NK-92 (cell line): ENCODE measurements around the gene ETV6.

ENCODE experiments used
- DNase-seq: peaks from one replicate; lab custom pipeline; 2025; ENCODE audit not compliant: unreplicated experiment; lab: John Stamatoyannopoulos, UW

Gene ETV6

DNA sequence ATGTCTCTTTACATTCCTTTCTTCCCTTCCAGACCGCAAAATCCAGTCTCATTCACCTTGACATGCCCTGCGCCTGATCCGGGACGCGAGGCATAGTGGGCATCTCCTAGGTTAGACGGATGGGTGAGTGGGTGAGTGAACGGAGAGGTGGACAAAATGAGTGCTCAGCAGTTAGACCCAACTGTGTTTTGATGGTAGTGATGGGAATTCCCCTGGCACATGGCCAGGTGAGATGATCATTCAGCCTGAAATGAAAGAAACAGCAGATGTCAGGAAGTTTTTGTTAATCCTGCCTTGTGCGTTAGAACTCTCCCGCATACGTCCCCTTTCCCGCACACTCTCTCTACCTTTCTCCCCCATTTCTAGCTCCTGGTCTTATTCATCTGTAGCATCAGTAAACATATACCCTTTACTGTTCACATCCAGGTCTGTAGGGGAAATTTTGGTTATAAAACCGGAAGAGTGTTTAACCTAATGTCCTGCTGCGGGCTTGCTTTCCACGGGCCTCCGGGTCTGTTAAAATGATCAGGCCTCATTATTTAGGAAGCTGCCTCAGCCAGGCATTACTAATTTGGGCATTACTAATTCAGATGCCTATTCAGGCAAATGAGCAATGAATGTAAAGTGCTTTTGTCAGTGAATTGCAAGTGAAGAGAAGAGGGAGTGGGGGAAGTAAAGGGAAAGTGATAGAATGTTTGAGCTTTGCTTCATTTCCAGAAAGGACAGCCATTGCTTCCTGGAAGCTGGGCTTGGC, 172.8 kb downstream of the ETV6 start:
- no peak for DNase-seq

DNA sequence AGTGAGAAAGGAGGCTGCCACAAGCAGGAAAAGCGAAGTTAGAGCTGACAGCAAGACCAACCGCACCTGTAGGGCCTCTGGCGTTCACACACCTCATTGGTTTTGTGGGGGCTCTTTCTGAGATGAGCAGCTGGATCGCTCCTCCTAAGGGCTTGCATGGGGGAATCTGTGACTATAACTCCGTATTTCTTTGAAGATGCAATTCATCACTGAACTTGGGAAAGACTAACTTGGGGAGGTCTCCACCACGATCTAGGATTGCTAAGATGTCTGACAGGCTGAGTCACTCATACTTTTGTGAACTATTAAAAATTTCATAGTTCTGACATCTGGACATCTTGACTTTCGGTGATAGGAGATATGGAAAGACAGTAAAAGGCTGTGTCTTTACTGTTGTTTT, 173.6 kb downstream of the ETV6 start:
- no peak for DNase-seq

DNA sequence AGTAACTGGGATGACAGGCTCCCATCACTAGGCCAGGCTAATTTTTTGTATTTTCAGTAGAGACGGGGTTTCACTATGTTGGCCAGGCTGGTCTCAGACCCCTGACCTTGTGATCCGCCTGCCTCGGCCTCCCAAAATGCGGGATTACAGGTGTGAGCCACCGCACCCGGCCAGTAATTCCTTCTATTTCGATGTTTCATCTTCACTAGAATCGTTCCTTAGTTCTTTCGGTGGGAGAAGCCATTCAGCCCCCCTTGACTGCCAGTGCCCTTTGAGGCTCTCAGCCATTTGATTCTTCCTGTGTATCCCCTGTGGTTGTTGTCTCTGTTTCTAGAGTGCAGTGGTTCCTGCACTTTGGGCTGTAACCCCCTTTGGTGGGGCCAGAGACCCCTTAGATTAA, 174.1 kb downstream of the ETV6 start:
- DNase-seq: no peak

DNA sequence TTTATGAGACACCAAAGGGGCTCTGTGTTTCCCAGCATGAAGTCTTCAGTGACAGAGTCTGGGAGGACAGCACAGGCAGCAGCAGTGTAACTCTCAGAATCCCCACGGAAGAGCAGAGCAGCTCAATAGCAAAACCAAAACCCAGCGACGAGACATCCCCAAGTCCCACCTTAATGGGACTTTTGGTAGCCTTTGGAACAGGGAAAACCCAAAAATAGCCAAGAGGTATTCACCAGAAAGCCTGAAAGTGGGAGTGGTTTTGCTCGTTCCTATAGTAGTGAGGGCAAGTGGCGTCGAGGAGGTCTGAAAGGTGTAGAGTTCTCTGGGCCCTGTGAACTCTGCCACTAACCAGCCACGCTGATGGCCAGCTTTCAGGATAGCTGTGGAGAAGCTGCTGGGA, 174.6 kb downstream of the ETV6 start:
- no peak for DNase-seq

DNA sequence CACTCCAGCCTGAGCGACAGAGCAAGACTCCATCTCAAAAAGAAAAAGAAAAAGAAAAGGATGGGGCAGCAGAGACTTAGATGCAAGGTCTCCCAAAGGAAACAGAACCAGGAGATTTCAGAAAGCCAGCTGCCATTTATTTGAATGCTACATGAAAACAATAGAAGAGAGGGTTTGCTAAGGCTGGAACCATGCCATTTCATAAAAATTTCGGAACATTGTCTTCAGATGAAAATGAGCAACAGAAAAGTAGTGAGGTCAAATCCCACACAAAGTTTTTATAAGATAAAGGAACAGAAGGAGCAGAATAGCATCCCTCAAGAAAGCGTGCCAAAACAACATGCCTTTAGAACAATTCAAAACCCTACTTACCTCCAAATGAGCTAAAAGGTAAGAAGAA, 175.3 kb downstream of the ETV6 start:
- no peak for DNase-seq

DNA sequence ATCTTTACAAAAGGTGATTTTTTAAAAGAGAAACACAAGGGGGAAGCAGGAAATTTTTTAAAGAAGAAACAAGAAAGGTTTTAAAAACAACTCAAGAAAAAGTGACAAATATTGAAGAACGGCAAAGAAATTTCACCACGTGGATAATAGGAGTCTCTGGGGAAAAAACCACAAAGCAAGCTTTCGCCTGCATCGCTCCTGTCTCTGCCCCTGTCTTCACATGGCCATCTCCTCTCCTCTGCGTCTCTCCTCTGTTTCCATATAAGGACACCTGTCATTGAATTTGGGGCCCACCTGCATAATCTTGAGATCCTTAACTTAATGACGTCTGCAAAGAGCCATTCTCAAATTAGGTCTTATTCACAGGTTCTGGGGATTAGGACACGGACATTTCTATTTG, 175.8 kb downstream of the ETV6 start:
- DNase-seq: no peak

DNA sequence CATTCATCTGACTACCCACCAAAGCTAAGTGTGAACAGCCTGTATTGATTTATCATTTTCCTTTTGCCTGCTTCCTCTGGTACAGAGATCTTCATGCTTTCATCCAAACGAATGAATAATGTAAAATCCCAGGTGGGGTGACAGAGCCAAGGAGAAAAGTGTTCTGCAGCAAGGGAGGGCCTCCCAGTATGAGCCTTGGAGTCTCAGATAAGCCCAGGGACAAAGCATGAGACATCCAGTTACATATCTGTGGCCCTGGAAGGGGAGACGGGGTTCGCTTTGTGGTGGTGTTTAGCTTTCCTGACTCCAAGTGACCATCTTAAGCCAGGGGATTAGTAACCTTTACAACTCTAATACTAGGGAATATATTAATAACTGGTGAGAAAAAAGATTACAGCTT, 177.1 kb downstream of the ETV6 start:
- no peak for DNase-seq

DNA sequence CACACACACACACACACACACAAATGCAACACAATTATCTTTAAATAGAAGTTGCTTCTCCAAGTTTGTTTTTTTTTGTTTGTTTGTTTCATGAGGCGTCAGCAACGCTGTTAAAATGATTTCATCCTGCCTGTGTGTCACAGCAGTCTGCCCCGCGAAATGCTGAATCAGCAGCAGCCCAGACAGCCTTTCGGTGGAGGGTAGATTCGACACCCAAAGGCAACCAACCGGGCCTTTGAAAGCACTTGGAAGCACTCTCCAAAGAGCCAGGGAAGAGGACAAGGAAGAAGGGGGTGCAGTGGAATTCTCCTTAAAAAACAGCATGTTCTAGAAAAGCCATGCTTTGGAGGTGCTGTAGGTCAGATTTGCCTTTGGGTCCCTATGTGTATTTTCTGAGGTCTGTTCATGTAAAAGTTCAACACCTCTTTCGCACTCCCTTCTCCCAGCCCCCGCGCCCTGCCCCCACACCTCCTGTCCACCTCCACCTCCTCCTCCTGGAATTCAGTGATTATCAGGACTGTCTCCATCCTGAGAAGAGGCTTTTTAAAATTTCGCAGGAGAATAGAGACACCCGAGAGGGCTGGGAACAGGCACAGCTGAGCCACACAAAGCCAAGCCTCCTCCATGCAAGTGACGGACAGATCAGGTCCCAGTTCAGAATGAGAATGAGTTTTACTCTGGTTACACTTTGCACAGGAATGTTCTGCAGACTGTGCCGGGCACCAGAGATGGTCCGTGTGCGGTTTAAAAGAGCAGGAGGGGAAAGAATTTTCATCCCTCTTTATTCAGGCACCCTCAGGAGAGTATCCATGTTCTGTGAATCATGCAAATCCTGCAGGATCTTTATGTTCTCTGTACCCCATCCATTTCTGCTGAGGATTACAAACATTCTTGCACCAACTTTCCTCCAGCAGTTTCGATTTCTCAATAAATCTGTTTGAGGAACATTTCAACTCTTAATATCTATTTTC, 177.9 kb downstream of the ETV6 start:
- no peak for DNase-seq

DNA sequence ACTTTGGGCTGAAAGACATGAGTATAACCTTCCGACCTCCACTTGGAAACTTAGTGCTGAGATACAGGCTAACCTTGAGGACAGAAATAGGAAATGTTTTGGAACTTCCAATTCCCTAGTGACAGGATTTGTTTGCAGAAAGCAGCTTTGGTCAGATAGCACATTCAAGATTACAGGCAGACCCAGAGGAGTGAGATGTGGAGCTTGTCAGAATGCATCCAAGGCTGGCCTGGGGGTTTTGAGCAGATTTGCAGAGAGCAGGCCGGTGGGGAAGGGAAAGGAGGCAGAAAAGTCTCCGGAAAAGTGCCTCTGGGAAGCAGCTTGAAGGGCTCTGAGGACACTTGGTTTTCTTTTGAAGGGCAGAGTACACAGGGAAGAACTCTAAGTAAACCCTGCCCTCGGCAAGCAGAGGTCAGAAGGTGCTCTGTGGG, 180.3 kb downstream of the ETV6 start:
- no peak for DNase-seq

DNA sequence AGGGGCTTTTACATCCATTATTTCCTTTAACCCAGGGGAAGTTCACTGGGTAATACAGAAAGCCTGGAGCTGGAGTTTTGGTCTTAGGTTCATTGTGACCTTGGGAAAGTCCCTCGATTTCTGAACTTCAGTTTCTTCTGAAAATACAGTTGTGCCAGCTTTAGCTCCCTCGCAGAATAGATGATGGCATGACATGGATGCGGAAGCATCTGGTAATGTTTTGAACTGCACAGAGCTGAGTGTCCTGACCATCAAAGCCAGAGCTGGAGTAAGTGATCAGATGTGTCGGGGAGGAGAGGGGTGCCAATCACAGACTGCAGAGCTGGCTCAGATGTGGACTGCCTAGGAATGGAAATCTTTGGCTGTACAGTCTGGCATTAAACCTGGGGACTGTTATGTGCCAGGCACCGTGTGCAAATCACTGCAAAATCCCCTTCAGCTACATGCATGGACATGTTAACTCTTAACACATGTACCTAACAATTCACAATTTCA, 180.9 kb downstream of the ETV6 start:
- no peak for DNase-seq

DNA sequence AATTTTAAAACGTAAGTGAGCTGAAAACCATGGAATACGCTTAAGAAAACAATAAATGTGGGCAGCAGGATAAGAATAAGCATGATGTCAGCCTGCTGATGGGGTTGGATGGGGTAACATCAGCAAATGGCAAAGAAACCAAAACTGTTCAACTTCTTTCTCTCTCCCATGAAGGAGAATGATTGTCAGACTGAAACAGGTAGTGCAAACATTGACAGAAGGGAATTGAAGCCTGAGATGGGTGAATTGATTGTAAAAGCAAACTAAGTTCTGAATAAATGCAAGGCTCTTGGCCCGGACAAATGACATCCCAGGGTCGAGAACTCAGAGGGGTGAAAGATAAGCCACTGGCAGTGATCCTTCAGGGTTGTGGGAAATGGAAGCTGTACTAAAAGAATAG, 182.6 kb downstream of the ETV6 start:
- no peak for DNase-seq

DNA sequence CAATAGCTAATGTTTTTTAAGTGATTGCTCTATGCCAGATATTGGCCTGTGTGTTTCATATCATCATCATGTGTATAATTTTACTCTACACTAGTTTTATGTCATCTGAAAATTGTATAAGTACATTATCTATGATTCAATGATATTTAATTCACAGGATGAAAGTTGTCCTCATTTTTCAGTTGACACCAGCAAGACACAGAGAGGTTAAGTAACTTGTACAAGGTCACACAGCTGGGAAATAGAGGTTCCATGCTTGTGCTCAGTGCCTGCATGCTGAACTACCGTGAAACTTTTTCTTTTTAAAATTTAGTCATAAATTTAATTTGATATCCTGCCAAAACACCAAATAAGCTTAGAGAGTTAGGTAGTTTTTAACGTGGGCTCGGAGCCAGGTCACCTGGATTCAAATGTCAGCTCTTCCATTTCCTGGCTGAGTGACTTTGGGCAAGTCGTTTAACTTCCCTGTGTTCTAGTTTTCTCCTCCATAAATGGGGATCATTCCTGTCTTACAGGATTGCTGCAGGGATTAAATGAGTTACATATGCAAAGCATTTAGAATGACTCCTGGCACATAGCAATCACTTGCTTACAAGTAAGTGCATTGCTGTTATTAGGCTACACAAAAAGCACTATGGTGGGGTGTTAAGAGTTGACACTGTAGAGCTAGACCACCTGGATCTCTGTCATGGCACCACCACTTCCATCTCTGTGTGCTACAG, 183.9 kb downstream of the ETV6 start:
- DNase-seq: no peak

DNA sequence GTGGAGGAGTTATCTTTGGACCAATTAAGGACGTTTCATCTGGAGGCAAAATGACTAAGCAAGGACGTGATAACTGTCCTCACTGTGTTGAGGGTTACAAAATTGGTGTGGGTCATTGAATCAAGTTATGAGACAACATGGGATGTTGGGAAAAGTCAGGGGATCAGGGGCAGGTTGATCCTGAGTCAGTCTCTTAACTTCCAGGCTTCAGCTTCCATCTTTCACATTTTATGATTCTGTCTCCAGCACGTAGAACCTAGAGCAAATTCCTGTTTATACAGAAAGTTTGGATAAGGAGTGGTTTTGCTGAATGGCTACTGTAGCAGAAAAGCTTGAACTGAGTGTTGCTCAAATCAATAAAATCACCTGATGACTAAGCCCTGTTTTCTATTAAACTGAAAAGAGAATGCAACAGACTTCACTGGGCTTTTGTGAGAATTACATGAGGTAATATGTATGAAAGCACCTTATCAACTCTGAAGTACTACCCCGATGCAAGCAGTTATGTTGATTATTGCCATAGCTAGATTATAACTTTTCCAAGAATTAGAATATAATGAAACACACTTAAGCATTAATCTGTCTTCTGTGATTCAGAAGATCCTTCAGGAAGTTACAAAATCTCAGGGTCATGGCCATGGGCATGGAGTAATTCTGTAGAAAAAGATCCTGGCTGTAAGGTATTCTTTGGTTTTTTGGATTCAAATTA, 184.8 kb downstream of the ETV6 start:
- no peak for DNase-seq

DNA sequence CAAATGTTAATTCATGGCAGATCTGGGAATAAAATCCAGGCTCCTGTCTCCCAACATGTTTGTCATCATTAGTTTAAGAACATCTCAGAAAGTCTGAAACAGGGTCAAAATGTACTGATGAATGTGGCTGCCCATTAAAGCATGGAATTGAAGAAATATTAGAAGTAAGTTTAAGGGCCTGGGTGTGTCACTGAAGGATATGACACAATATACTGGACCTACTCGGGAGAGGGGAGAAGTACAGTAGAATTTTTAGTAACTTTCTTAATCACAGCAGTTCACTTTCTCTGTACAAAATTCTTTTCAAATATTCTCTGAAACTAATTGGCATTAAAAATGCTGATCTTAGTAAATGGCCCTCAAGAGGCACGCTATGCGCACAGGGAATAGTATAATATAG, 185.5 kb downstream of the ETV6 start:
- no peak for DNase-seq

DNA sequence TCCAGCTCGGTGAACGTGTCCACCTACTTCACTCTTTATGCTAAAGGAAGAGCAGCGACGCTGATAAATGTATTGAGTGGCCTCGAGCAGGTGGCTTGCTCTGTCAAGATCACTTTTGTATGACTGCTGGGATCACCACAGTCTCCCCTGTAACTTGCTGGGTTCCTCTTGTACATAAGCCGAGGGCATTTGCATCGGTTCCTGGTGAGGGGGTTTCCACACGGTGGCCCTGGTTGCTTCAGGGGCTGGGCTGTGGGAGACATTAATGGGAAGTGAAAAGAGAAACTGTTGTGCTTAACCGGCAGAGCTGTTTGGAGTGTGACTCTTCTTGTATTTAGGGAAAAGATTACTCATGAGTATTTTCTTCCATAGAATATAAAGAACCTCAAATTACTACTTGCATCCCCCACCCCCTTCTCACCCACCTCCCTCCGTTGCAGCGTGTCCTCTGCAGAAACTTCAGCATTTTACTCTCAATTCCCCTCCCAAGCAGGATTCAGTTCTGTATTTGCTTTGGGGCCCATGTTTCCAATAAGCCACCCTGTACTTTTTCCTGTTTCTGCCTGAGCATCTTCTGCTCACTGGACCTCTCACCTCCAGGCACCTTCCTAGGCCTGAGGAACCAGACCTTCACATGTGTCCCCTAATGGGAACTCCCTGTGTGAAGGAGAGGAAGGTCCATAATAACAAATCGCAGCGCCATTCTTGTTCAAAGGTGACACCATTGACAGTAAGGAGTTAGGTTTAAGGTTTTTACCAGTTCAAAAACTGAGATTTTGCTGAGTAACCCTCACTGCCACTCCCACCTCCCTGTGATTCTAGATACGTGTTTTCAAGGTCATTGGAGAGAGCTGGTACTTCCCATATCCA, 187.0 kb downstream of the ETV6 start:
- no peak for DNase-seq

DNA sequence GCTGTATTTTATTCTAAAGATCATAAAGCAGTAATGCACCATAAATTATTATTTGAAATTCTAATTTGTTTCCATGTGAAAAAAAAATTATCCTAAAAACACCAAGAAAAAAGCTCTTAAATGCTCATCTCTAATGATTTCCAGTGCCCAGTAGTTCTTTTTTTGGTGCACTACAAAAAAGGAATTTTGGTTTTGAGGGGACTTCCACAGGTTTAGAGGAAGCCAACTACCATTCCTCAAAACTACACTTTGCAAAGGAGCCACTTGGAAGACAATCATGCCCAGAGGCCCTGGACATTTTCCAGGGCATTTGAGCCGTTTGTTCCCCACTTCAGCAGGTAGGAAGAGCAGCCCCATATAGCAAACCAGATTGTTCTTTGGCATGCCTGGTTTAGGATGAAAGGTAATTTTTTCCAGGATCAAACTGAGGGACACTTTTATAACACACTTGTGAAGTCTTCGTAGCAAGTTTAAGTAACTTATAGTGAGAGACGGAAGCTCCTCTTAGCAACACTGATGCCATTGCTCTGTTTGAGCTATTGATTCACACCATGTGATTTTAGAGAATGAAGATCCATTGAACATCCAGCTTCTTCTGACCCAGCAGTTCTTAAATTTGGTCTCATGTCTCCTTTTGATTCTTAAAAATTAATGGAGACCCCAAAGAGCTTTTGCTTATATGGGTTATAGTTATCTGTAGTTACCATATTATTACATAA, 187.9 kb downstream of the ETV6 start:
- DNase-seq: no peak

DNA sequence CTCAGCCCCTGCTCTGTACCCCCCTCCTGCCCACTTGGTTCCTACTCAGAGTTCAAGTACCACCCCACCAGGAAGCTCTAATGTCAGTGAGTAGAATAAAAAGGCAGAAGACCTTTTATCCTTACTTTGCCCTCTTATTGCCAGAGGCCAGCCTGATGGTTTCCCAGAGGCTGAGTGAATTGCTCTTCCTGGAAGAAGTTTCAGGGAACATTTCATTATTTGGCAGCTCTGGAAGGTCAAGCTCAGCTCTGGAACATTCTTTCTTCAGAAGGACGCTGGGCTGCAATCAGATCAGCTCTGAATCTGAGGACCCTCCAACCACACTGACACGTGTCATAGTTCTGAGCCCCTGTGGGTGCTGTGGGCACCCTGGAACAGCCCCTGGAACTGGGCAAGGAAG, 188.9 kb downstream of the ETV6 start:
- no peak for DNase-seq

DNA sequence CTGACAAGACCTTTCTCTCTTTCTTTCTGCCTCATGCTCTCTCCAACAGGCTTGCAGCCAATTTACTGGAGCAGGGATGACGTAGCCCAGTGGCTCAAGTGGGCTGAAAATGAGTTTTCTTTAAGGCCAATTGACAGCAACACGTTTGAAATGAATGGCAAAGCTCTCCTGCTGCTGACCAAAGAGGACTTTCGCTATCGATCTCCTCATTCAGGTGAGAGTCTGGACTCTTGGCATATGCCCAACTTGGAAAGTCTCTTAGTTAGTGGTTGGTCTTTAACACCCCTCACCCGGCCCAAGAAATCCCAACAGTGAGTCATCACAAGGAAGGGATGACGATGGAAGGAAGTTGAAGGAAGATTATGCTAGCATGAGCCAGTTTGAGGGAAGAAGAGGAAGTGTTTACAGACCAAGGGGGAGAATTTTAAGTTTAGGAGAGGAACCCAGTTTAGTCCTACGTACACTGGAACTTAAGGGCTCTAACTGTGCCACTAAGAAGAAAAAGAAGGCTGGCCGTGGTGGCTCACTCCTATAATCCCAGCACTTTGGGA, 189.7 kb downstream of the ETV6 start:
- no peak for DNase-seq

DNA sequence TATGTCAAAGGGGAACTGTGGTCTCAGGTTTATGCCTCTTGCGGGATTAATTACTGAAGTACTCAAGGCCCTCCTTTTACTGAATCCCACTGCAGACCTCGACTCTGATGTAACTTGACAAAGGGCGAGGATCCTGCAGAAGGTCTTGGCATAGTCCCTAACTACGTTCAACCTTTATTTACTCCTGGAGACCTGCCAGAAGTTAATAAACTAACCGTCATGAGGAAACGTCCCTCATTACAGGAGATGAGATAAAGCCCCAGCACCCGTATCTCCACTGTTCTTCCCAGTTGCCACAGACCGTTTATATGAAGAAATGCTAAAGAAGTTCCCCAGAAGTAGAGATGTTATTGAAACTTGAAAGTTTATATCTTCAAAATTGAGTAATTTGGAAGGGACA, 190.9 kb downstream of the ETV6 start:
- DNase-seq: no peak
